ENCODE results near the gene NABP1. TPM values are rescaled to one million over a fixed set of nuclear protein-coding genes. Genes with fewer than 3 reads are reported as not detected.

Gene NABP1
- total RNA-seq, 1 donor from 2014 or later, result 40.8 TPM

- DNase-seq (ENCODE audit: low spot score), result no peak
Measured at GRCh38 chr2:191680639-191681038, 2.7 kb downstream of the NABP1 start.

- no peak for DNase-seq (ENCODE audit: low spot score)
Measured at GRCh38 chr2:191682126-191682525, 4.2 kb downstream of the NABP1 start.

GRCh38 chr2:191686066-191686465 lies 8.1 kb downstream of the NABP1 start:
- DNase-seq (ENCODE audit: low spot score), result no peak

- DNase-seq (ENCODE audit: low spot score), result no peak
Measured at GRCh38 chr2:191686729-191687128, 8.8 kb downstream of the NABP1 start.

- DNase-seq (ENCODE audit: low spot score), result no peak
Measured at GRCh38 chr2:191687867-191688266, 9.9 kb downstream of the NABP1 start.

GRCh38 chr2:191688934-191689695 lies 11.2 kb downstream of the NABP1 start:
- DNase-seq (ENCODE audit: low spot score), result no peak

GRCh38 chr2:191690327-191690726 lies 12.4 kb downstream of the NABP1 start:
- no peak for DNase-seq (ENCODE audit: low spot score)

- peak; percentile 59 for DNase-seq (ENCODE audit: low spot score)
Measured at GRCh38 chr2:191691016-191691735, 13.2 kb downstream of the NABP1 start.

- no peak for DNase-seq (ENCODE audit: low spot score)
Measured at GRCh38 chr2:191691898-191692297, 14.0 kb downstream of the NABP1 start.

GRCh38 chr2:191692502-191693115 lies 14.7 kb downstream of the NABP1 start:
- no peak for DNase-seq (ENCODE audit: low spot score)

- DNase-seq (ENCODE audit: low spot score), result no peak
Measured at GRCh38 chr2:191693166-191693565, 15.2 kb downstream of the NABP1 start.

GRCh38 chr2:191693778-191694177 lies 15.8 kb downstream of the NABP1 start:
- DNase-seq (ENCODE audit: low spot score), result no peak

- DNase-seq (ENCODE audit: low spot score), result no peak
Measured at GRCh38 chr2:191696001-191696400, 18.1 kb downstream of the NABP1 start.

GRCh38 chr2:191696966-191697365 lies 19.0 kb downstream of the NABP1 start:
- no peak for DNase-seq (ENCODE audit: low spot score)

GRCh38 chr2:191697870-191698269 lies 19.9 kb downstream of the NABP1 start:
- DNase-seq (ENCODE audit: low spot score), result no peak

- DNase-seq (ENCODE audit: low spot score), result no peak
Measured at GRCh38 chr2:191699341-191699945, 21.5 kb downstream of the NABP1 start.

GRCh38 chr2:191701029-191701428 lies 23.1 kb downstream of the NABP1 start:
- DNase-seq (ENCODE audit: low spot score), result no peak

- no peak for DNase-seq (ENCODE audit: low spot score)
Measured at GRCh38 chr2:191701696-191702095, 23.8 kb downstream of the NABP1 start.

GRCh38 chr2:191703079-191703725 lies 25.3 kb downstream of the NABP1 start:
- DNase-seq (ENCODE audit: low spot score), result no peak

GRCh38 chr2:191705084-191705483 lies 27.1 kb downstream of the NABP1 start:
- no peak for DNase-seq (ENCODE audit: low spot score)

GRCh38 chr2:191705701-191706100 lies 27.8 kb downstream of the NABP1 start:
- DNase-seq (ENCODE audit: low spot score), result no peak

GRCh38 chr2:191706791-191707190 lies 28.9 kb downstream of the NABP1 start:
- no peak for DNase-seq (ENCODE audit: low spot score)
